Measurements from ENCODE around the gene ADGRG3.

Gene ADGRG3

DNA sequence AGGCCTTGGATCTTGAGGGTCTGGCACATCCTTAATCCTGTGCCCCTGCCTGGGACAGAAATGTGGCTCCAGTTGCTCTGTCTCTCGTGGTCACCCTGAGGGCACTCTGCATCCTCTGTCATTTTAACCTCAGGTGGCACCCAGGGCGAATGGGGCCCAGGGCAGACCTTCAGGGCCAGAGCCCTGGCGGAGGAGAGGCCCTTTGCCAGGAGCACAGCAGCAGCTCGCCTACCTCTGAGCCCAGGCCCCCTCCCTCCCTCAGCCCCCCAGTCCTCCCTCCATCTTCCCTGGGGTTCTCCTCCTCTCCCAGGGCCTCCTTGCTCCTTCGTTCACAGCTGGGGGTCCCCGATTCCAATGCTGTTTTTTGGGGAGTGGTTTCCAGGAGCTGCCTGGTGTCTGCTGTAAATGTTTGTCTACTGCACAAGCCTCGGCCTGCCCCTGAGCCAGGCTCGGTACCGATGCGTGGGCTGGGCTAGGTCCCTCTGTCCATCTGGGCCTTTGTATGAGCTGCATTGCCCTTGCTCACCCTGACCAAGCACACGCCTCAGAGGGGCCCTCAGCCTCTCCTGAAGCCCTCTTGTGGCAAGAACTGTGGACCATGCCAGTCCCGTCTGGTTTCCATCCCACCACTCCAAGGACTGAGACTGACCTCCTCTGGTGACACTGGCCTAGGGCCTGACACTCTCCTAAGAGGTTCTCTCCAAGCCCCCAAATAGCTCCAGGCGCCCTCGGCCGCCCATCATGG, 4.0 kb upstream of the ADGRG3 start:
- Histone ChIP-seq H3K36me3 (ENCODE audit: low read length) (no peaks in the 10 kb centered on the region), H3K9ac (ENCODE audit: low read length) (no peak overlapping the region), H3K27ac (ENCODE audit: low read depth, low read length) (no peak overlapping the region), H3K4me3 (ENCODE audit: insufficient read depth, low read length, poor library complexity, severe bottlenecking) (no peak overlapping the region), H3K4me2 (ENCODE audit: low read depth, low read length, poor library complexity, severe bottlenecking) (no peak overlapping the region), H3F3A (ENCODE audit: insufficient read depth) (no peaks in the 10 kb centered on the region), H4K20me1 (ENCODE audit: low read depth, low read length) (no peaks in the 10 kb centered on the region), H2AFZ (ENCODE audit: low read depth, low read length, severe bottlenecking) (no peak overlapping the region), H3K27me3 (ENCODE audit: low read length) (no peaks in the 10 kb centered on the region), H3K79me2 (ENCODE audit: insufficient read depth, low read length) (no peaks in the 10 kb centered on the region), H3K9me2 (replicated peaks; ENCODE audit: insufficient read depth, low read length) (no peaks in the 10 kb centered on the region), H3K9me3 (ENCODE audit: insufficient read depth, low read length) (no peaks in the 10 kb centered on the region)
- TF ChIP-seq EZH2phosphoT487 (conservative IDR thresholded peaks at IDR 0.05; ENCODE audit: low read length) (no peak), CTCF (IDR thresholded peaks at IDR 0.05; ENCODE audit: insufficient read depth, low read length, poor library complexity, severe bottlenecking) (no peak)

GRCh38 chr16:57664662-57665025, 3.5 kb upstream of the ADGRG3 start:
- H3K9me3 ChIP-seq (ENCODE audit: insufficient read depth, low read length): no peaks in the 10 kb centered on the region
- no peaks in the 10 kb centered on the region for H3K79me2 ChIP-seq (ENCODE audit: insufficient read depth, low read length)
- no peak overlapping the region for H3K4me3 ChIP-seq (ENCODE audit: insufficient read depth, low read length, poor library complexity, severe bottlenecking)
- no peak overlapping the region for H3K9ac ChIP-seq (ENCODE audit: low read length)
- no peaks in the 10 kb centered on the region for H3F3A ChIP-seq (ENCODE audit: insufficient read depth)
- H2AFZ ChIP-seq (ENCODE audit: low read depth, low read length, severe bottlenecking): no peak overlapping the region
- no peaks in the 10 kb centered on the region for H3K9me2 ChIP-seq (replicated peaks; ENCODE audit: insufficient read depth, low read length)
- no peaks in the 10 kb centered on the region for H3K27me3 ChIP-seq (ENCODE audit: low read length)
- no peak overlapping the region for H3K4me2 ChIP-seq (ENCODE audit: low read depth, low read length, poor library complexity, severe bottlenecking)
- no peak for TF ChIP-seq CTCF (IDR thresholded peaks at IDR 0.05; ENCODE audit: insufficient read depth, low read length, poor library complexity, severe bottlenecking)
- no peak for TF ChIP-seq EZH2phosphoT487 (conservative IDR thresholded peaks at IDR 0.05; ENCODE audit: low read length)
- no peaks in the 10 kb centered on the region for H3K36me3 ChIP-seq (ENCODE audit: low read length)
- no peaks in the 10 kb centered on the region for H4K20me1 ChIP-seq (ENCODE audit: low read depth, low read length)
- H3K27ac ChIP-seq (ENCODE audit: low read depth, low read length): no peak overlapping the region

- H3F3A ChIP-seq (ENCODE audit: insufficient read depth): no peaks in the 10 kb centered on the region
- no peaks in the 10 kb centered on the region for H4K20me1 ChIP-seq (ENCODE audit: low read depth, low read length)
- no peaks in the 10 kb centered on the region for H3K79me2 ChIP-seq (ENCODE audit: insufficient read depth, low read length)
- no peaks in the 10 kb centered on the region for H3K9me3 ChIP-seq (ENCODE audit: insufficient read depth, low read length)
- no peaks in the 10 kb centered on the region for H3K36me3 ChIP-seq (ENCODE audit: low read length)
- no peak overlapping the region for H3K9ac ChIP-seq (ENCODE audit: low read length)
- H3K4me2 ChIP-seq (ENCODE audit: low read depth, low read length, poor library complexity, severe bottlenecking): no peak overlapping the region
- no peaks in the 10 kb centered on the region for H3K9me2 ChIP-seq (replicated peaks; ENCODE audit: insufficient read depth, low read length)
- no peak for TF ChIP-seq EZH2phosphoT487 (conservative IDR thresholded peaks at IDR 0.05; ENCODE audit: low read length)
- TF ChIP-seq CTCF (IDR thresholded peaks at IDR 0.05; ENCODE audit: insufficient read depth, low read length, poor library complexity, severe bottlenecking): no peak
- H2AFZ ChIP-seq (ENCODE audit: low read depth, low read length, severe bottlenecking): no peak overlapping the region
- H3K27me3 ChIP-seq (ENCODE audit: low read length): no peaks in the 10 kb centered on the region
- H3K4me3 ChIP-seq (ENCODE audit: insufficient read depth, low read length, poor library complexity, severe bottlenecking): no peak overlapping the region
- H3K27ac ChIP-seq (ENCODE audit: low read depth, low read length): no peak overlapping the region
Measured at GRCh38 chr16:57665541-57665940, 2.6 kb upstream of the ADGRG3 start.

All from SU-DHL-6 (cell line).